Astrocyte (in vitro differentiated cells and primary cell): ENCODE data around the gene RGL1.

Source experiments
- EZH2 ChIP-seq: IDR thresholded peaks from 2 replicates; pipeline ENCODE4 v1.6.1; 2012; ENCODE audit warnings: mild to moderate bottlenecking, low read length, inconsistent platforms; ENCODE audit not compliant: insufficient read depth
- TF ChIP-seq, protein P1 (sequence below): IDR thresholded peaks from 2 replicates; pipeline ENCODE4 v1.5.1; 2011; ENCODE audit warnings: low read depth, mild to moderate bottlenecking, inconsistent platforms, low read length, moderate library complexity; ENCODE audit not compliant: insufficient read depth

- TF ChIP-seq, protein P1, sequence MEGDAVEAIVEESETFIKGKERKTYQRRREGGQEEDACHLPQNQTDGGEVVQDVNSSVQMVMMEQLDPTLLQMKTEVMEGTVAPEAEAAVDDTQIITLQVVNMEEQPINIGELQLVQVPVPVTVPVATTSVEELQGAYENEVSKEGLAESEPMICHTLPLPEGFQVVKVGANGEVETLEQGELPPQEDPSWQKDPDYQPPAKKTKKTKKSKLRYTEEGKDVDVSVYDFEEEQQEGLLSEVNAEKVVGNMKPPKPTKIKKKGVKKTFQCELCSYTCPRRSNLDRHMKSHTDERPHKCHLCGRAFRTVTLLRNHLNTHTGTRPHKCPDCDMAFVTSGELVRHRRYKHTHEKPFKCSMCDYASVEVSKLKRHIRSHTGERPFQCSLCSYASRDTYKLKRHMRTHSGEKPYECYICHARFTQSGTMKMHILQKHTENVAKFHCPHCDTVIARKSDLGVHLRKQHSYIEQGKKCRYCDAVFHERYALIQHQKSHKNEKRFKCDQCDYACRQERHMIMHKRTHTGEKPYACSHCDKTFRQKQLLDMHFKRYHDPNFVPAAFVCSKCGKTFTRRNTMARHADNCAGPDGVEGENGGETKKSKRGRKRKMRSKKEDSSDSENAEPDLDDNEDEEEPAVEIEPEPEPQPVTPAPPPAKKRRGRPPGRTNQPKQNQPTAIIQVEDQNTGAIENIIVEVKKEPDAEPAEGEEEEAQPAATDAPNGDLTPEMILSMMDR: no peak
- TF ChIP-seq EZH2: no peak
Measured at GRCh38 chr1:183953031-183953430, 148.1 kb downstream of the RGL1 start.
